T-helper 2 cell (primary cell): Measurements from ENCODE around the gene TSSK2.
"Not testable (repeated sequence)": the region's sequence is repeated elsewhere in the genome, so short reads cannot be mapped to it uniquely, and the experiment has no call there.

Source experiments
- DNase-seq, 5 experiments: peaks; one replicate each; pipeline versions ENCODE4 v3.0.0 to v3.0.0-alpha.2; 2012 to 2022
- total RNA-seq, 2 donors: gene quantifications; one replicate each; lab custom pipeline; 2026; lab: John Stamatoyannopoulos, UW

The TSSK2 gene
- total RNA-seq = 0 to 0.31 reads per million in 2 donors

DNA sequence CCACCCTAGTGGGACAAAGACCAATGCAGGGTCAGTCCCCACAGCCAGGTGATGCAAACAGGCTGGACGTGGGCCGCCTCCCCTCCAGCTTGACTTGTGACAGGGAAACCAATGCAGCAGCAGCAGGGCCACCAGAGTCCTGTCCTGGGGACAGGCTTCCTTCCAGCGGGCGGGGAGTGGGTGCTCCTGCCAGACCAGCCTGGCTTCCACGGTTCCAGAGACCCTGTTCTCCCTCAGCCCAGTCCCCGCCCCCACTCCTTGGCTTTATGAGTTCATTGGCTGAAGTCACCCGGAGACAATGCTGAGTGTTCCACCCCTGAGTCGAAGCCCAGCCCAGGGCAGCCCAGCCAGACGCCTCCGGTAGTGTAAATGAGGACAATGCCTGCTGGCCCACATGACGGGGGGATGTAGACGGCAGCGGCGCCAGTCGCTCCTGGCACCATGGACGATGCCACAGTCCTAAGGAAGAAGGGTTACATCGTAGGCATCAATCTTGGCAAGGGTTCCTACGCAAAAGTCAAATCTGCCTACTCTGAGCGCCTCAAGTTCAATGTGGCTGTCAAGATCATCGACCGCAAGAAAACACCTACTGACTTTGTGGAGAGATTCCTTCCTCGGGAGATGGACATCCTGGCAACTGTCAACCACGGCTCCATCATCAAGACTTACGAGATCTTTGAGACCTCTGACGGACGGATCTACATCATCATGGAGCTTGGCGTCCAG lies at the start of gene TSSK2:
Gene TSSK2, plus strand, starts transcription at position 350 of the 726 bp plus-strand sequence. Its CDS starts 92 bp downstream, at position 442.
- no peak for DNase-seq

GRCh38 chr22:19081351-19081750 lies 49.8 kb upstream of the TSSK2 start:
- DNase-seq = no peak

GRCh38 chr22:19082101-19082500 lies 49.0 kb upstream of the TSSK2 start:
- no peak for DNase-seq

GRCh38 chr22:19082793-19083192 lies 48.3 kb upstream of the TSSK2 start:
- no peak for DNase-seq

DNA sequence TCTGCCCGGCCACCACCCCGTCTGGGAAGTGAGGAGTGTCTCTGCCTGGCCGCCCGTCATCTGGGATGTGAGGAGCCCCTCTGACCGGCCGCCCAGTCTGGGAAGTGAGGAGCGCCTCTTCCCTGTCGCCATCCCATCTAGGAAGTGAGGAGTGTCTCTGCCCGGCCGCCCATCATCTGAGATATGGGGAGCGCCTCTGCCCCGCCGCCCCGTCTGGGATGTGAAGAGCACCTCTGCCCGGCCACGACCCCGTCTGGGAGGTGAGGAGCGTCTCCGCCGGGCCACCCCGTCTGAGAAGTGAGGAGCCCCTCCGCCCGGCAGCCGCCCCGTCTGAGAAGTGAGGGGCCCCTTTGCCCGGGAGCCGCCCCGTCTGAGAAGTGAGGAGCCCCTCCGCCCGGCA lies 47.0 kb upstream of the TSSK2 start:
- not testable (repeated sequence) for DNase-seq

GRCh38 chr22:19084586-19084985 lies 46.5 kb upstream of the TSSK2 start:
- DNase-seq = not testable (repeated sequence)

DNA sequence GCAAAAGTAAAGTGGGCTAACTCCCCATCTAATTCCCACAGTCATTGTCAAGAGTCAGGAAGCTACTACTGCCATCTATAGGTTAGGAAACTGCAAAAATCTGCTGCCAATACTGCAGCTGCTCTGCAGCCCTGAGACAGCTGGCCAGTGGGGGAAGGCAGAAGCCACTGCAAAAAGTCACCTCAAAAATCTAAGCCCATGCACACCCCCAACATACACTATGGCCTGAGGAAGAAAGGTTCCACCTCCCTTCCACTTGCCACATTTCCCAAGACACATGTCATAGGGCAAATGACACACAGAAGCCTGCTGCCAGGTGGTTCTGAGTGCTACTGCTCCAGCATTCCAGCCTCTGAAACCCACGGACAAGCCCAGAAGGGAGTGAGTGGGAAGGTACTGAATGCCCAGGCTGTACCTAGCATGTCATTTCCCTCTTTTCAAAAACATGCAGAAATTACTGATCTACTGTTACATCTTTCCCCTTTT lies 45.8 kb upstream of the TSSK2 start:
- DNase-seq = peak in 1 of 5 experiments; percentile 6

GRCh38 chr22:19086417-19086816 lies 44.7 kb upstream of the TSSK2 start:
- no peak for DNase-seq

DNA sequence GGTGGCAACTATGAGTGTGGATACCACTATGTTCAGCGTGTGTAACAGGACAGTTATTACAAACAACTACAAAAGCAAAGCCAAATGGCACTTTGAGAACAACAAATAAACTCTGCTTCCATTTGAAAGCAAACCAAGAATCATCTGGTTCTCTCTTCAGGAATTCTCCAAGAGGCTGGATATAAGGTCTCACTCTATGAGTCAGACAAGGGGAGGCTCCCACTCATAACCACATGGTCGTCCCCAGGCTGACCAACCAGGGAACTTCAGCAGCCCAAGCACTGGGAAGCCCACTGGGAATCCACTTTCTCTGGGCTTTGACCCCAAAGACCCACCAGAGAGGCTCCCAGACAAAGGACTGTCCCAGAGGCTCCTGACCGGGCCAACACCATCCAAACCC lies 44.2 kb upstream of the TSSK2 start:
- DNase-seq = no peak

GRCh38 chr22:19088866-19089595 lies 42.1 kb upstream of the TSSK2 start:
- no peak for DNase-seq

DNA sequence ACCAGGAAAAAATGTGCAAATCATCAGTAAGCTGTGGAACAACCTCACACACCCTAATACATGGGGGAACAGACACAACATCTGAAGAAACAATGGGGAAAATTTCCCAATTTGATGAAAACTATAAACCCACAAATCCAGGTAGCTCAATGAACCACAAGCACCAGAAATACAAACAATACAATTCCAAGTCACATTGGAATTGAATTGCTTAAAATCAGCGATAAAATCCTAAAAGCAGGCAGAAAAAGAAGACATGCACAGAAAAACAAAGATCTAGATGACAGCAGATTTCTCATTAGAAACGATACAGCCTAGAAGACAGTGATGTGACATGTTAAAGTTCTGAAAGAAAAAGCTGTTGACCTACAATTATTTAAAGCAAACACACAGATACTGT lies 40.9 kb upstream of the TSSK2 start:
- DNase-seq = no peak

DNA sequence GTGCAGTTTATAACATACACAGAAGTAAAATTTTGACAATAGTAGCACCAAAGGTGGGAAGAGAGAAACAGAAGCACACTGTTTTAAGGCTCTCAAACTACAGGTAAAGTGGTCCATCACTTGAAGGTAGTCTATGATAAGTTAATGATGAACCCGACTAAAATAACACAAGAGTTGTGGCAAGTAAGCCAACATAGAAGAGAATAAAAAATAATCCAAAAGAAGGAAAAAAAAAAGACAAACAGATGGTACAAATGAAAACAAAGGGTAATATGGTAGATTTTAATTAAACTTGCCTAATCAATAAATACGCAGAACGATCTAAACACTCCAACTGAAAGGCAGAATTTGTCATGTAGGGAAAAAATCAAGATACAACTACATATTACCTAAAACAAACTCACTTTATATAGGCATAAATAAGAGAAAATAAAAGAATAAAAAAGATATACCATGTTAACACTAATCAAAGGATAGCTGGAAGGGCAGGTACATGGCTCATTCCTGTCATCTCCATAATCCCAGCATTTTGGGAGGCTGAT lies 40.5 kb upstream of the TSSK2 start:
- DNase-seq = no peak

- no peak for DNase-seq
Observed at GRCh38 chr22:19092725-19093124, 38.4 kb upstream of the TSSK2 start.

GRCh38 chr22:19094393-19094997 lies 36.6 kb upstream of the TSSK2 start:
- no peak for DNase-seq

DNA sequence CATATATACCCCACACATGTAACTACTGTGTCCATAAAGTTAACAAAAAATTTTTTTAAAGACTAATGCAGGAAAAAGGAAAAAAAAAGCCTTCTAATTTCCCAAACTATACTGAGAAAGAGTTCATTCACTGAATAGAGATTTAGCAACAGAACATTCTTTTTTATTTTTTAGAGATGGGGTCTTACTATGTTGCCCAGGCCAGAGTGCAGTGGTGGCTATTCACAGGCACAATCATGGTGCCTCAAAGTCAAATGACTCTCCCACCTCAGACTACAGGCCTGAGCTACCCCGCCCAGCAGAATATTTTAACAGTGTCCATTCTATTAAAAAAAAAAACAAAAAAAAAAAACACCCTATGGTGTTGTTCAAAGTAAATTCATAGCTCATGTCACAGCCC lies 34.6 kb upstream of the TSSK2 start:
- no peak for DNase-seq

- DNase-seq = no peak
Observed at GRCh38 chr22:19097518-19097917, 33.6 kb upstream of the TSSK2 start.

DNA sequence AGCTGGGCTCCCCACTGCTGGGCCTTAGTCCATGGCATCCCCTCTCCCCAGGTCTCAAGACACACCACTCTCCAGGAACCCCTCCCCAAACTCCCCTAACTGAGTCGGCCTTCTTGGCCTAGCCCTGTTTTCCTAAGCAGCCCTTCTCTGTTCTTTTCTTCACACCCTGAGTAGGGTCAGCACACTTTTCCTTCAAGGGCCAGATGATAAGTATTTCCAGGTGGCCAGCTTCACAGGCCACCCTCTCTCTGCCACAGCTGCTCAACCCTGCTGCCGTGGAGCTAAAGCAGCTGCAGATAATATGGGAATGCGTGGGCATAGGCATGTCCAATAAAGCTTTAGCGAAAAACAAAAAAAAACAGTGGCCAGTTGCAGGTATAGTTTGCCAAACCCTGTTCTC lies 33.0 kb upstream of the TSSK2 start:
- no peak for DNase-seq

DNA sequence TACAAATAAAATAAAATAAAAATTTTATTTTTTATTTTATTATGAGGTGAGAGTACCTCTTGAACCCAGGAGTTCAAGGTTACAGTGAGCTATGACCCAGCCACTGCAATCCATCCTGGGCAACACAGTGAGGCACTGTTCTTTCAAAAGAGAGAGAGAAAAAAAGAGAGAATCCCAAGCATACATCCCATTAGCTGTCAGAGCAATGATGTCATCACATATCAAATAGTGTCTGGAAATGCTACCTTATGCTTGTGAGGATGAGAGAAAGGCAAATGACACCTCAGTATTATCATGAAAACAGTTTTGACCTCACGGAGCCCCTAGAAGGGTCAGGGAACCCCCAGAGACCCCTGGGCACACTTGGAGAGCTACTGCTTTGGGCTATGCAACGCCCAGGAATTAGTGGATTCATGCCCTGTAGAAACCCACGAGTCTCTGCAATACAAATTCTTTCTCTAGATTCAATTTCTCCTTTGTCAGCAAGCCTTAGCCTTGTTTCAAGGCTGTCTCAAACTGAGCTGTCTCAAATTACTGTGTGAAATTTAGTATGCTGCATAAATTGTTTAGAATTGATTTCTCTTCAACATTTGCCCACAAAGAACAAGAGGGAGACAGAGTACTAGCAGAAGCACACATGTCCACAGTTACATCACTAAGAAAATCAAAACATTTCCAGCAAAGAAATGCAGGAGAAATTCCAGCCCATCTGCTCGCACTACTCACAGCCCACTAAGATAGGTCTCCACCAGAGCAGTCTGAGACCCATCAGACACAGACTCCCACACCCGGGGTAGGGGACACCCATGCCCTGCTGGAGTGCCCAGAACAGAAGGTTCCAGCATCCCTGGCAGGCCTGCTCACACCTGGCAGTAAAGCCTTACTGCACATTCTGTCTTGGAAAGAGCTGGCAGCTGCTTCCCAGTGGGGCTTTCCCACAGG lies 27.0 kb upstream of the TSSK2 start:
- no peak for DNase-seq

- no peak for DNase-seq
Observed at GRCh38 chr22:19105456-19105855, 25.7 kb upstream of the TSSK2 start.

GRCh38 chr22:19105867-19106802 lies 25.0 kb upstream of the TSSK2 start:
- DNase-seq = peak in 2 of 5 experiments; percentile 47 to 49
